K562 (cell line): Measurements from ENCODE around the gene NIPAL3.

Experiments
- E2F1 ChIP-seq: sonication (generic); formaldehyde crosslinking; IDR thresholded peaks from 2 replicates; pipeline ENCODE4 v1.8.1; 2023; ENCODE audit warnings: mild to moderate bottlenecking, missing genetic modification reagents, moderate library complexity
- ZNF197 ChIP-seq: fragments of 200-800 bp; sonication (Bioruptor generic); IDR thresholded peaks from 2 replicates; pipeline ENCODE4 v1.6.1; 2016; ENCODE audit warnings: low read depth, missing genetic modification characterization, missing compliant biosample characterization
- ZNF444 ChIP-seq: fragments of 250-450 bp; sonication (Bioruptor Pico); IDR thresholded peaks from 2 replicates; pipeline ENCODE4 v1.4.0; 2020; ENCODE audit warnings: mild to moderate bottlenecking, moderate library complexity
- TF ChIP-seq, protein P1 (sequence below), 2 experiments: fragments of 450-650 bp in 1 of 2; sonication (generic) in 1 of 2; formaldehyde crosslinking in 1 of 2; IDR thresholded peaks; 2 replicates each; pipeline versions ENCODE4 v1.7.1 to v1.9.0; 2016 to 2022; ENCODE audit warnings: inconsistent platforms in 1 of 2, mild to moderate bottlenecking in 1 of 2, missing genetic modification reagents in 1 of 2
- TF ChIP-seq, protein P2 (sequence below), 3 experiments: IDR thresholded peaks in 2 of 3; conservative IDR thresholded peaks in 1 of 3; 2 replicates each; pipeline ENCODE4 v1.5.1; 2011 to 2012; ENCODE audit warnings: low read length in 3 of 3, mild to moderate bottlenecking in 3 of 3, control low read depth in 2 of 3, improper control_type of control experiment in 1 of 3, inconsistent platforms in 1 of 3, low read depth in 1 of 3, mixed read lengths in 1 of 3, moderate library complexity in 1 of 3; ENCODE audit not compliant: insufficient read depth in 2 of 3

GRCh38 chr1:24389231-24389678 is 26.3 kb upstream of the NIPAL3 start:
- TF ChIP-seq E2F1 (CRISPR knock-in tag), result no peak
- TF ChIP-seq ZNF197 (CRISPR knock-in tag), result no peak
- no peak for TF ChIP-seq ZNF444 (CRISPR knock-in tag)
- TF ChIP-seq, protein P1, sequence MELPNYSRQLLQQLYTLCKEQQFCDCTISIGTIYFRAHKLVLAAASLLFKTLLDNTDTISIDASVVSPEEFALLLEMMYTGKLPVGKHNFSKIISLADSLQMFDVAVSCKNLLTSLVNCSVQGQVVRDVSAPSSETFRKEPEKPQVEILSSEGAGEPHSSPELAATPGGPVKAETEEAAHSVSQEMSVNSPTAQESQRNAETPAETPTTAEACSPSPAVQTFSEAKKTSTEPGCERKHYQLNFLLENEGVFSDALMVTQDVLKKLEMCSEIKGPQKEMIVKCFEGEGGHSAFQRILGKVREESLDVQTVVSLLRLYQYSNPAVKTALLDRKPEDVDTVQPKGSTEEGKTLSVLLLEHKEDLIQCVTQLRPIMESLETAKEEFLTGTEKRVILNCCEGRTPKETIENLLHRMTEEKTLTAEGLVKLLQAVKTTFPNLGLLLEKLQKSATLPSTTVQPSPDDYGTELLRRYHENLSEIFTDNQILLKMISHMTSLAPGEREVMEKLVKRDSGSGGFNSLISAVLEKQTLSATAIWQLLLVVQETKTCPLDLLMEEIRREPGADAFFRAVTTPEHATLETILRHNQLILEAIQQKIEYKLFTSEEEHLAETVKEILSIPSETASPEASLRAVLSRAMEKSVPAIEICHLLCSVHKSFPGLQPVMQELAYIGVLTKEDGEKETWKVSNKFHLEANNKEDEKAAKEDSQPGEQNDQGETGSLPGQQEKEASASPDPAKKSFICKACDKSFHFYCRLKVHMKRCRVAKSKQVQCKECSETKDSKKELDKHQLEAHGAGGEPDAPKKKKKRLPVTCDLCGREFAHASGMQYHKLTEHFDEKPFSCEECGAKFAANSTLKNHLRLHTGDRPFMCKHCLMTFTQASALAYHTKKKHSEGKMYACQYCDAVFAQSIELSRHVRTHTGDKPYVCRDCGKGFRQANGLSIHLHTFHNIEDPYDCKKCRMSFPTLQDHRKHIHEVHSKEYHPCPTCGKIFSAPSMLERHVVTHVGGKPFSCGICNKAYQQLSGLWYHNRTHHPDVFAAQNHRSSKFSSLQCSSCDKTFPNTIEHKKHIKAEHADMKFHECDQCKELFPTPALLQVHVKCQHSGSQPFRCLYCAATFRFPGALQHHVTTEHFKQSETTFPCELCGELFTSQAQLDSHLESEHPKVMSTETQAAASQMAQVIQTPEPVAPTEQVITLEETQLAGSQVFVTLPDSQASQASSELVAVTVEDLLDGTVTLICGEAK (IDR thresholded peaks at IDR 0.05), result no peak
- TF ChIP-seq, protein P1 (CRISPR knock-in tag; IDR thresholded peaks at IDR 0.05), result no peak
- TF ChIP-seq, protein P2, sequence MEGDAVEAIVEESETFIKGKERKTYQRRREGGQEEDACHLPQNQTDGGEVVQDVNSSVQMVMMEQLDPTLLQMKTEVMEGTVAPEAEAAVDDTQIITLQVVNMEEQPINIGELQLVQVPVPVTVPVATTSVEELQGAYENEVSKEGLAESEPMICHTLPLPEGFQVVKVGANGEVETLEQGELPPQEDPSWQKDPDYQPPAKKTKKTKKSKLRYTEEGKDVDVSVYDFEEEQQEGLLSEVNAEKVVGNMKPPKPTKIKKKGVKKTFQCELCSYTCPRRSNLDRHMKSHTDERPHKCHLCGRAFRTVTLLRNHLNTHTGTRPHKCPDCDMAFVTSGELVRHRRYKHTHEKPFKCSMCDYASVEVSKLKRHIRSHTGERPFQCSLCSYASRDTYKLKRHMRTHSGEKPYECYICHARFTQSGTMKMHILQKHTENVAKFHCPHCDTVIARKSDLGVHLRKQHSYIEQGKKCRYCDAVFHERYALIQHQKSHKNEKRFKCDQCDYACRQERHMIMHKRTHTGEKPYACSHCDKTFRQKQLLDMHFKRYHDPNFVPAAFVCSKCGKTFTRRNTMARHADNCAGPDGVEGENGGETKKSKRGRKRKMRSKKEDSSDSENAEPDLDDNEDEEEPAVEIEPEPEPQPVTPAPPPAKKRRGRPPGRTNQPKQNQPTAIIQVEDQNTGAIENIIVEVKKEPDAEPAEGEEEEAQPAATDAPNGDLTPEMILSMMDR (IDR thresholded peaks at IDR 0.05 in 2 of 3, conservative IDR thresholded peaks at IDR 0.05 in 1 of 3; ENCODE audit: insufficient read depth in 2 of 3, low read depth in 1 of 3, low read length in 3 of 3), result no peak
